Mononuclear cell (primary cell): ENCODE results near the gene GYG2. TPM values are rescaled to one million over a fixed set of nuclear protein-coding genes. Genes with fewer than 3 reads are reported as not detected.
"Not testable (repeated sequence)": the region's sequence is repeated elsewhere in the genome, so short reads cannot be mapped to it uniquely, and the experiment has no call there.

Experiments
- H3K27me3 ChIP-seq: 2 replicates; pipeline ENCODE4 v1.6.0; 2011; ENCODE audit warnings: low read length, control low read depth; ENCODE audit not compliant: insufficient read depth
- H3K4me1 ChIP-seq: 2 replicates; pipeline ENCODE4 v1.5.1; 2011; ENCODE audit warnings: mild to moderate bottlenecking, low read length, control low read depth; ENCODE audit not compliant: insufficient read depth
- H3K4me3 ChIP-seq: 2 replicates; pipeline ENCODE4 v1.5.1; 2011; ENCODE audit warnings: mild to moderate bottlenecking, low read length, moderate library complexity
- H3K9me3 ChIP-seq: 2 replicates; pipeline ENCODE4 v1.5.1; 2011; ENCODE audit warnings: low read depth, mild to moderate bottlenecking, control low read depth, low read length
- total RNA-seq: library from RNA; depleted of rRNA; stranded (reverse); fragments of >200 nt; gene quantifications from one replicate; pipeline ENCODE4 v1.2.3, GENCODE V29; 2012

Gene GYG2
- total RNA-seq, 1 donor = not detected

- peaks cover 30% of the 10 kb centered on the region for H3K4me1 ChIP-seq
- H3K9me3 ChIP-seq, H3K27me3 ChIP-seq, H3K4me3 ChIP-seq: not testable (repeated sequence)
Observed at GRCh38 chrX:2897690-2898623, 69.2 kb downstream of the GYG2 start.

GRCh38 chrX:2898846-2899512 is 70.2 kb downstream of the GYG2 start:
- Histone ChIP-seq H3K4me1 (peaks cover 30% of the 10 kb centered on the region), H3K4me3 (no peak overlapping the region), H3K27me3 (no peaks in the 10 kb centered on the region), H3K9me3 (no peaks in the 10 kb centered on the region)

- H3K9me3 ChIP-seq = no peaks in the 10 kb centered on the region
- H3K27me3 ChIP-seq = no peaks in the 10 kb centered on the region
- no peak overlapping the region for H3K4me3 ChIP-seq
- peaks cover 19% of the 10 kb centered on the region for H3K4me1 ChIP-seq
Observed at GRCh38 chrX:2901367-2902036, 72.8 kb downstream of the GYG2 start.

- peaks cover 9% of the 10 kb centered on the region for H3K4me1 ChIP-seq
- no peak overlapping the region for H3K4me3 ChIP-seq
- no peaks in the 10 kb centered on the region for H3K9me3 ChIP-seq
- no peaks in the 10 kb centered on the region for H3K27me3 ChIP-seq
Observed at GRCh38 chrX:2902841-2903240, 74.1 kb downstream of the GYG2 start.

GRCh38 chrX:2903366-2903765 is 74.6 kb downstream of the GYG2 start:
- H3K27me3 ChIP-seq = no peaks in the 10 kb centered on the region
- peaks cover 3% of the 10 kb centered on the region for H3K4me1 ChIP-seq
- H3K4me3 ChIP-seq = no peak overlapping the region
- H3K9me3 ChIP-seq = no peaks in the 10 kb centered on the region

- no peak overlapping the region for H3K4me3 ChIP-seq
- H3K9me3 ChIP-seq = no peaks in the 10 kb centered on the region
- H3K4me1 ChIP-seq = no peaks in the 10 kb centered on the region
- no peaks in the 10 kb centered on the region for H3K27me3 ChIP-seq
Observed at GRCh38 chrX:2907295-2907694, 78.6 kb downstream of the GYG2 start.

DNA sequence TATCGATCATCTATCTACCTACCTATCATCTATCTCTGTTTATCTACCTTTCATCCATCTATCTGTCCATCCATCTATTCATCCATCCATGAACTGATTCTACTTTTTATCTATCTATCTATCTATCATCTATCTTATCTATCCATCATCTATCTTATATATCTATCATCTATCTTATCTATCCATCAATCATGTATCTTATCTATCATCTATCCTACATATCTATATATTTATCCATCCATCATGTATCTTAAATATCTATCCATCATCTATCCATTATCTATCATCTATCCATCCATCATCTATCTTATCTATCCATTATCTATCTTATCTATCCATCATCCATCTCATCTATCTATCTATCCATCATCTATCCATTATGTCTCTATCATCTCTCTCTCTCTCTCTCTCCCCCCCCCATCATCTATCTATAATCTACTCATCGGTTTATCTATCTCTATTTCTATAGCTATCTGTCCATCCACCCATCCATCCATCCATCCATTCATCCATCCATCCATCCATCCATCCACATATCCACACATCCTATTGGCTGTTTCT is 79.5 kb downstream of the GYG2 start:
- H3K27me3 ChIP-seq = no peaks in the 10 kb centered on the region
- H3K4me1 ChIP-seq = no peaks in the 10 kb centered on the region
- no peak overlapping the region for H3K4me3 ChIP-seq
- no peaks in the 10 kb centered on the region for H3K9me3 ChIP-seq

DNA sequence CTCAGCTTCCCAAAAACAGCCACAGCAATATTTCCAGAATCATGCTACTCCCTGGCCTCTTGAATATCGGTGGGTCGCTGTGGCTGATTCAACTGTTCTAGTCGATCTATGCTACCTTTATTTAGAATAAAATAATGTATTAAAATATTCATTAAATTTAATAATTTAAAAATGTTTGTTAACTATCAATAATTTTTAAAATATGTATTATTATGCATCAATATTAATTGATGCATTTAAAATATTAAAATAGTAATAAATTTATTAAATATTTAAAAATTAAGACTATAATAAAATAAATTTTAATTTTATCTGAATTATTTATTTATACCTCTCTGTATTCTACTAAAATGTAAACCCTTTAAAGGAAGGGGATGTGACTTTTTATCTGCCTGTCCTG is 81.4 kb downstream of the GYG2 start:
- no peaks in the 10 kb centered on the region for H3K9me3 ChIP-seq
- H3K27me3 ChIP-seq = no peaks in the 10 kb centered on the region
- no peaks in the 10 kb centered on the region for H3K4me1 ChIP-seq
- no peak overlapping the region for H3K4me3 ChIP-seq

GRCh38 chrX:2913118-2913517 is 84.4 kb downstream of the GYG2 start:
- Histone ChIP-seq H3K27me3 (no peaks in the 10 kb centered on the region), H3K9me3 (no peaks in the 10 kb centered on the region), H3K4me1 (no peaks in the 10 kb centered on the region), H3K4me3 (no peak overlapping the region)

GRCh38 chrX:2917767-2918166 is 89.0 kb downstream of the GYG2 start:
- Histone ChIP-seq H3K9me3 (no peaks in the 10 kb centered on the region), H3K27me3 (no peaks in the 10 kb centered on the region), H3K4me3 (no peak overlapping the region), H3K4me1 (no peaks in the 10 kb centered on the region)

GRCh38 chrX:2921193-2921592 is 92.5 kb downstream of the GYG2 start:
- Histone ChIP-seq H3K4me1 (no peaks in the 10 kb centered on the region), H3K4me3 (no peak overlapping the region), H3K9me3 (no peaks in the 10 kb centered on the region), H3K27me3 (no peaks in the 10 kb centered on the region)

DNA sequence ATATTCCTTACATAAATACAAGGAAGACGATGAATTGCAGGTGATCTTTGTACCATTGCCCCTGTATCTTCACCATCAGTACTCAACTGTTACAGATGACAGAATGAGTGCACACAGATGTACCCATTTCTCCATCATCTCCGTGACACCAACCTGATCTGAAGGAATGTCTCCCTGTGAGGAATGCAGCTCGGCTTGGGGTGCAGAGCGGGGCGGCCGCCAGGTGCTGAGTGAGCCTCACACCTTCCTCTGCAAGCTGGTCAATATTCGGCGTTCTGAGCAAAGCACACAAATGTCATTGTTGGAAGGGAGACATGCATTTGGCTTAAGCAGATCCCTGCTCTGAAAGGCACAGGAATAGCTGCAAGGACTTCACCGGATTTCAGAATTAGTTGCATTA is 93.0 kb downstream of the GYG2 start:
- no peak overlapping the region for H3K4me3 ChIP-seq
- H3K4me1 ChIP-seq = no peaks in the 10 kb centered on the region
- H3K9me3 ChIP-seq = no peaks in the 10 kb centered on the region
- no peaks in the 10 kb centered on the region for H3K27me3 ChIP-seq

DNA sequence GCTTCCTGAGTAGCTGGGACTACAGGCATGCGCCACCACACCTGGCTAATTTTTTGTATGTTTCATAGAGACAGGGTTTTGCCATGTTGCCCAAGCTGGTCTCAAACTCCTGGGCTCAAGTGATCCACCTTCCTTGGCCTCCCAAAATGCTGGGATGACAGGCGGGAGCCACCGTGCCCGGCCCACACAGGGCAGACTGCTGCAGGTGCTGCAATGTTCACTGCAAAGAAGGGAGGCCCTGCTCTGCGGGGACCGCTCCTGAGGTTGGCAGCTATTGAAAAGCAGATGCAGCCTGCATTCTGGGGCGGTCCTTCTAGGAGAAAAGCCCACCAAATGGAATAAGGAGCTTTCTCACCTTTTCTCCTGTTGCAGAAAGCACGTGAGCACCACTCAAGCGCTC is 95.4 kb downstream of the GYG2 start:
- no peaks in the 10 kb centered on the region for H3K4me1 ChIP-seq
- H3K9me3 ChIP-seq = no peaks in the 10 kb centered on the region
- H3K27me3 ChIP-seq = no peaks in the 10 kb centered on the region
- no peak overlapping the region for H3K4me3 ChIP-seq

DNA sequence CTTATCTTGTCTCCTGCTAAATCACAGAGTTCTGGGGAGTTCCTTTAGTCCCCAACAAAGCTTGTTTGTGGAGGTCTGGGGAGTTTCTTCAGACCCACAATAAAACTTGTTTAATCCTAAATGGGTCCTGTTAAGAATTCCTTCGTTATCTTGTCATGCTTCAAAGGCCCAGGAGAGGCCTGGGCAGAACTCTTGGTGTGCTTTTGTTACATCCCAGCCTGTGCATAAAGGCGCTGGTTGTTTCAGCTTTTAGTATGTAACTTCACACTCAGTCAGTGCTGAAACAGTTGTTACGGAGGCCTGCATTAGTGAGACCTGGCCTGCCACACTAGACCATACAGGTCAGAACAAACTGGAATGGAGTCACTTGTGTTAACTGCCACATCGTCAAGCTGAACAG is 97.5 kb downstream of the GYG2 start:
- H3K9me3 ChIP-seq, H3K4me1 ChIP-seq, H3K4me3 ChIP-seq, H3K27me3 ChIP-seq: not testable (repeated sequence)

- no peak overlapping the region for H3K4me3 ChIP-seq
- no peaks in the 10 kb centered on the region for H3K27me3 ChIP-seq
- peaks cover 5% of the 10 kb centered on the region for H3K4me1 ChIP-seq
- no peaks in the 10 kb centered on the region for H3K9me3 ChIP-seq
Observed at GRCh38 chrX:2926664-2927275, 98.0 kb downstream of the GYG2 start.
